DMS79 (cell line): ENCODE measurements around the gene SLCO2A1.

ENCODE experiments used
- DNase-seq: peaks from one replicate; lab custom pipeline; 2025; lab: John Stamatoyannopoulos, UW

The SLCO2A1 gene

GRCh38 chr3:133933097-133934024, 96.4 kb downstream of the SLCO2A1 start:
- DNase-seq = no peak

GRCh38 chr3:133932009-133932408, 97.7 kb downstream of the SLCO2A1 start:
- no peak for DNase-seq

GRCh38 chr3:133931084-133931483, 98.6 kb downstream of the SLCO2A1 start:
- DNase-seq = no peak

- peak; percentile 47 for DNase-seq
These were observed 99.3 kb downstream of the SLCO2A1 start for GRCh38 chr3:133930341-133930933.

- no peak for DNase-seq
These were observed 100.7 kb downstream of the SLCO2A1 start for GRCh38 chr3:133928903-133929607.

- no peak for DNase-seq
These were observed 101.4 kb downstream of the SLCO2A1 start for GRCh38 chr3:133928136-133928893.

- DNase-seq = no peak
These were observed 102.1 kb downstream of the SLCO2A1 start for GRCh38 chr3:133927540-133928066.

GRCh38 chr3:133926736-133927539, 102.8 kb downstream of the SLCO2A1 start:
- DNase-seq = no peak

GRCh38 chr3:133925960-133926735, 103.6 kb downstream of the SLCO2A1 start:
- no peak for DNase-seq

GRCh38 chr3:133924041-133924440, 105.7 kb downstream of the SLCO2A1 start:
- no peak for DNase-seq

- DNase-seq = no peak
These were observed 108.1 kb downstream of the SLCO2A1 start for GRCh38 chr3:133921592-133921991.

GRCh38 chr3:133917144-133917543, 112.6 kb downstream of the SLCO2A1 start:
- DNase-seq = no peak

- DNase-seq = no peak
These were observed 113.8 kb downstream of the SLCO2A1 start for GRCh38 chr3:133915685-133916658.

GRCh38 chr3:133914839-133915600, 114.7 kb downstream of the SLCO2A1 start:
- no peak for DNase-seq

- no peak for DNase-seq
These were observed 119.3 kb downstream of the SLCO2A1 start for GRCh38 chr3:133910422-133910821.

GRCh38 chr3:133905376-133905775, 124.3 kb downstream of the SLCO2A1 start:
- DNase-seq = no peak

GRCh38 chr3:133901847-133902246, 127.9 kb downstream of the SLCO2A1 start:
- no peak for DNase-seq

- no peak for DNase-seq
These were observed 128.6 kb downstream of the SLCO2A1 start for GRCh38 chr3:133901083-133901482.
